SK-N-SH treated with all-trans-retinoic acid at 6 μM for 48 hours (cell line): ENCODE results near the gene PLXDC2.

Source experiments
- BACH2 ChIP-seq: fragments of 250-450 bp; sonication (Bioruptor Pico); IDR thresholded peaks from 2 replicates; pipeline ENCODE4 v1.9.0; 2021; ENCODE audit warnings: mild to moderate bottlenecking, borderline replicate concordance
- CREB5 ChIP-seq: fragments of 250-450 bp; sonication (Bioruptor Pico); IDR thresholded peaks from 2 replicates; pipeline ENCODE4 v1.5.1; 2020; ENCODE audit warnings: low read depth, mild to moderate bottlenecking, moderate library complexity
- CSDC2 ChIP-seq: fragments of 250-450 bp; sonication (Bioruptor Pico); IDR thresholded peaks from 2 replicates; pipeline ENCODE4 v1.5.0; 2020; ENCODE audit warnings: mild to moderate bottlenecking, moderate library complexity
- ESRRG ChIP-seq: fragments of 250-450 bp; sonication (Bioruptor Pico); IDR thresholded peaks from 2 replicates; pipeline ENCODE4 v1.6.1; 2021; ENCODE audit warnings: mild to moderate bottlenecking
- PATZ1 ChIP-seq: fragments of 250-450 bp; sonication (Bioruptor Pico); IDR thresholded peaks from 2 replicates; pipeline ENCODE4 v1.8.0; 2020; ENCODE audit warnings: mild to moderate bottlenecking, moderate library complexity, borderline replicate concordance
- RARB ChIP-seq: fragments of 250-450 bp; sonication (Bioruptor Pico); IDR thresholded peaks from 2 replicates; pipeline ENCODE4 v1.8.0; 2021; ENCODE audit warnings: mild to moderate bottlenecking, moderate library complexity
- TOX ChIP-seq: fragments of 250-450 bp; sonication (Bioruptor Pico); IDR thresholded peaks from 2 replicates; pipeline ENCODE4 v1.8.0; 2021; ENCODE audit warnings: mild to moderate bottlenecking, moderate library complexity, borderline replicate concordance
- ZC3H10 ChIP-seq: fragments of 250-450 bp; sonication (Bioruptor Pico); IDR thresholded peaks from 2 replicates; pipeline ENCODE4 v1.5.1; 2021; ENCODE audit warnings: mild to moderate bottlenecking, moderate library complexity
- ZFP3 ChIP-seq: fragments of 250-450 bp; sonication (Bioruptor Pico); IDR thresholded peaks from 2 replicates; pipeline ENCODE4 v1.5.0; 2020; ENCODE audit warnings: mild to moderate bottlenecking, moderate library complexity
- ZFP30 ChIP-seq: fragments of 450-650 bp; formaldehyde crosslinking; IDR thresholded peaks from 2 replicates; pipeline ENCODE4 v1.5.0; 2022; ENCODE audit warnings: mild to moderate bottlenecking, moderate library complexity
- ZNF8 ChIP-seq: fragments of 450-650 bp; formaldehyde crosslinking; IDR thresholded peaks from 2 replicates; pipeline ENCODE4 v1.5.0; 2020; ENCODE audit warnings: mild to moderate bottlenecking, moderate library complexity

GRCh38 chr10:20033476-20033875, 217.2 kb downstream of the PLXDC2 start:
- no peak for TF ChIP-seq ZNF8
- no peak for TF ChIP-seq RARB
- no peak for TF ChIP-seq CSDC2 (CRISPR knock-in tag)
- TF ChIP-seq ZFP3 (CRISPR knock-in tag), result no peak
- no peak for TF ChIP-seq BACH2 (CRISPR knock-in tag)
- TF ChIP-seq PATZ1 (CRISPR knock-in tag), result no peak
- TF ChIP-seq ZFP30, result no peak
- no peak for TF ChIP-seq CREB5 (CRISPR knock-in tag)
- no peak for TF ChIP-seq ZC3H10 (CRISPR knock-in tag)
- TF ChIP-seq ESRRG (CRISPR knock-in tag), result no peak
- TF ChIP-seq TOX, result no peak
